ENCODE data around the gene GTF2A2.

- no peak for TF ChIP-seq POLR2A (IDR thresholded peaks at IDR 0.05; ENCODE audit: borderline replicate concordance, extremely low read depth, insufficient read depth, insufficient read length)
- no peak for TF ChIP-seq CBX3 (IDR thresholded peaks at IDR 0.05; ENCODE audit: low read depth)
- no peak for TF ChIP-seq POLR2AphosphoS5 (IDR thresholded peaks at IDR 0.05; ENCODE audit: low read depth, low read length)
- no peak for TF ChIP-seq TCF7L2 (IDR thresholded peaks at IDR 0.05; ENCODE audit: borderline replicate concordance, extremely low read depth, insufficient read depth, insufficient read length)
- no peak for TF ChIP-seq SRF (IDR thresholded peaks at IDR 0.05; ENCODE audit: low read depth)
- TF ChIP-seq, protein P1, sequence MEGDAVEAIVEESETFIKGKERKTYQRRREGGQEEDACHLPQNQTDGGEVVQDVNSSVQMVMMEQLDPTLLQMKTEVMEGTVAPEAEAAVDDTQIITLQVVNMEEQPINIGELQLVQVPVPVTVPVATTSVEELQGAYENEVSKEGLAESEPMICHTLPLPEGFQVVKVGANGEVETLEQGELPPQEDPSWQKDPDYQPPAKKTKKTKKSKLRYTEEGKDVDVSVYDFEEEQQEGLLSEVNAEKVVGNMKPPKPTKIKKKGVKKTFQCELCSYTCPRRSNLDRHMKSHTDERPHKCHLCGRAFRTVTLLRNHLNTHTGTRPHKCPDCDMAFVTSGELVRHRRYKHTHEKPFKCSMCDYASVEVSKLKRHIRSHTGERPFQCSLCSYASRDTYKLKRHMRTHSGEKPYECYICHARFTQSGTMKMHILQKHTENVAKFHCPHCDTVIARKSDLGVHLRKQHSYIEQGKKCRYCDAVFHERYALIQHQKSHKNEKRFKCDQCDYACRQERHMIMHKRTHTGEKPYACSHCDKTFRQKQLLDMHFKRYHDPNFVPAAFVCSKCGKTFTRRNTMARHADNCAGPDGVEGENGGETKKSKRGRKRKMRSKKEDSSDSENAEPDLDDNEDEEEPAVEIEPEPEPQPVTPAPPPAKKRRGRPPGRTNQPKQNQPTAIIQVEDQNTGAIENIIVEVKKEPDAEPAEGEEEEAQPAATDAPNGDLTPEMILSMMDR (IDR thresholded peaks at IDR 0.05 in 2 of 3, conservative IDR thresholded peaks at IDR 0.05 in 1 of 3; ENCODE audit: borderline replicate concordance in 1 of 3, insufficient read depth in 1 of 3, low read depth in 2 of 3, low read length in 2 of 3), result no peak
- no peak for TF ChIP-seq SIN3A (IDR thresholded peaks at IDR 0.05; ENCODE audit: low read depth)
- TF ChIP-seq EZH2 (IDR thresholded peaks at IDR 0.05), result no peak
- TF ChIP-seq, protein P2, sequence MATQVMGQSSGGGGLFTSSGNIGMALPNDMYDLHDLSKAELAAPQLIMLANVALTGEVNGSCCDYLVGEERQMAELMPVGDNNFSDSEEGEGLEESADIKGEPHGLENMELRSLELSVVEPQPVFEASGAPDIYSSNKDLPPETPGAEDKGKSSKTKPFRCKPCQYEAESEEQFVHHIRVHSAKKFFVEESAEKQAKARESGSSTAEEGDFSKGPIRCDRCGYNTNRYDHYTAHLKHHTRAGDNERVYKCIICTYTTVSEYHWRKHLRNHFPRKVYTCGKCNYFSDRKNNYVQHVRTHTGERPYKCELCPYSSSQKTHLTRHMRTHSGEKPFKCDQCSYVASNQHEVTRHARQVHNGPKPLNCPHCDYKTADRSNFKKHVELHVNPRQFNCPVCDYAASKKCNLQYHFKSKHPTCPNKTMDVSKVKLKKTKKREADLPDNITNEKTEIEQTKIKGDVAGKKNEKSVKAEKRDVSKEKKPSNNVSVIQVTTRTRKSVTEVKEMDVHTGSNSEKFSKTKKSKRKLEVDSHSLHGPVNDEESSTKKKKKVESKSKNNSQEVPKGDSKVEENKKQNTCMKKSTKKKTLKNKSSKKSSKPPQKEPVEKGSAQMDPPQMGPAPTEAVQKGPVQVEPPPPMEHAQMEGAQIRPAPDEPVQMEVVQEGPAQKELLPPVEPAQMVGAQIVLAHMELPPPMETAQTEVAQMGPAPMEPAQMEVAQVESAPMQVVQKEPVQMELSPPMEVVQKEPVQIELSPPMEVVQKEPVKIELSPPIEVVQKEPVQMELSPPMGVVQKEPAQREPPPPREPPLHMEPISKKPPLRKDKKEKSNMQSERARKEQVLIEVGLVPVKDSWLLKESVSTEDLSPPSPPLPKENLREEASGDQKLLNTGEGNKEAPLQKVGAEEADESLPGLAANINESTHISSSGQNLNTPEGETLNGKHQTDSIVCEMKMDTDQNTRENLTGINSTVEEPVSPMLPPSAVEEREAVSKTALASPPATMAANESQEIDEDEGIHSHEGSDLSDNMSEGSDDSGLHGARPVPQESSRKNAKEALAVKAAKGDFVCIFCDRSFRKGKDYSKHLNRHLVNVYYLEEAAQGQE (IDR thresholded peaks at IDR 0.05; ENCODE audit: low read depth), result no peak
- TF ChIP-seq CEBPB (IDR thresholded peaks at IDR 0.05; ENCODE audit: low read depth), result no peak
- no peak for TF ChIP-seq ZFX (IDR thresholded peaks at IDR 0.05)
- no peak for TF ChIP-seq SP1 (IDR thresholded peaks at IDR 0.05; ENCODE audit: low read depth)
- no peak for TF ChIP-seq ATF3 (IDR thresholded peaks at IDR 0.05)
- TF ChIP-seq EZH2phosphoT487 (IDR thresholded peaks at IDR 0.05; ENCODE audit: borderline replicate concordance), result no peak
These were observed 32.4 kb upstream of the GTF2A2 start for GRCh38 chr15:59689626-59690236.
